HepG2 (cell line): ENCODE measurements around the gene TMEM95. TPM values are rescaled to one million over a fixed set of nuclear protein-coding genes. Genes with fewer than 3 reads are reported as not detected.

Source experiments
- ATAC-seq: fragments of 200-7000 bp; cut with Tn5 transposase; 3 replicates; pipeline ENCODE4 v1.9.1; 2020; ENCODE audit warnings: mild to moderate bottlenecking, moderate library complexity
- BruUV-seq: library from RNA; stranded (reverse); fragments of 400-500 nt; replicated peaks from 2 replicates; lab custom pipeline; 2021; lab: Mats Ljungman, UMichigan
- CTCF ChIA-PET: fragments of 300-600 bp; formaldehyde crosslinking; extraction: SDS; loops from one replicate; lab custom pipeline; 2021; ENCODE audit warnings: low total read pairs, inconsistent platforms, low intra/inter-chr PET ratio; lab: Yijun Ruan, JAX
- POLR2A ChIA-PET: fragments of 350-600 bp; sonication (Branson Sonifier 250); formaldehyde crosslinking; loops from one replicate; lab custom pipeline; 2020; ENCODE audit warnings: antibody characterized with exemption, inconsistent platforms; lab: Yijun Ruan, JAX
- DNase-seq: peaks from one replicate; pipeline ENCODE4 v3.0.0-alpha.2; 2015; ENCODE audit warnings: low spot score
- FAIRE-seq: peaks from 3 replicates; lab custom pipeline; 2011; peaks lifted over from hg19 to GRCh38; lab: Jason Lieb, UNC
- H2AFZ ChIP-seq: one replicate; pipeline ENCODE4 v1.6.1; 2011; ENCODE audit warnings: low read length, inconsistent platforms
- H3K27ac ChIP-seq: fragments of 300-600 bp; 3 replicates; pipeline ENCODE4 v1.8.0; 2011; ENCODE audit warnings: mixed run types, mild to moderate bottlenecking, mixed read lengths, low read length, inconsistent platforms; ENCODE audit not compliant: insufficient read depth; ENCODE audit errors: extremely low read length
- H3K27me3 ChIP-seq, 2 experiments: fragments of 200-600 bp in 1 of 2; 2 replicates in 1 of 2; 3 replicates in 1 of 2; pipeline versions ENCODE4 v1.6.0 to v1.8.0; 2011; ENCODE audit warnings: low read length in 2 of 2, mild to moderate bottlenecking in 2 of 2, moderate library complexity in 2 of 2, inconsistent platforms in 1 of 2; ENCODE audit not compliant: insufficient read depth in 2 of 2, control insufficient read depth in 1 of 2
- H3K36me3 ChIP-seq, 2 experiments: fragments of 200-600 bp in 1 of 2; replicated peaks in 1 of 2; 2 replicates in 1 of 2; 3 replicates in 1 of 2; pipeline versions ENCODE4 v1.5.1 to v1.8.0; 2011; ENCODE audit warnings: low read length in 2 of 2, inconsistent platforms in 1 of 2; ENCODE audit not compliant: insufficient read depth in 2 of 2, control insufficient read depth in 1 of 2
- H3K4me1 ChIP-seq: 2 replicates; pipeline ENCODE4 v1.5.1; 2012; ENCODE audit warnings: low read length, inconsistent platforms; ENCODE audit not compliant: insufficient read depth
- H3K4me2 ChIP-seq: 2 replicates; pipeline ENCODE4 v1.6.0; 2011; ENCODE audit warnings: low read depth, low read length, inconsistent platforms
- H3K4me3 ChIP-seq, 3 experiments: fragments of 200-600 bp in 1 of 3; sonication (generic), shearing (Covaris generic) in 1 of 3; replicated peaks in 1 of 3; 2 replicates each; pipeline ENCODE4 v1.5.1; 2011 to 2016; ENCODE audit warnings: low read length in 3 of 3, inconsistent platforms in 2 of 3, low read depth in 2 of 3, mild to moderate bottlenecking in 2 of 3, control low read depth in 1 of 3, mixed read lengths in 1 of 3; ENCODE audit not compliant: insufficient read depth in 1 of 3
- H3K79me2 ChIP-seq: one replicate; pipeline ENCODE4 v1.6.1; 2011; ENCODE audit warnings: low read length, inconsistent platforms; ENCODE audit not compliant: insufficient read depth
- H3K9ac ChIP-seq: 2 replicates; pipeline ENCODE4 v1.6.0; 2011; ENCODE audit warnings: mild to moderate bottlenecking, low read depth, low read length, inconsistent platforms; ENCODE audit not compliant: insufficient read depth
- H3K9me3 ChIP-seq: 2 replicates; pipeline ENCODE4 v1.5.1; 2012; ENCODE audit warnings: mild to moderate bottlenecking, low read length
- H4K20me1 ChIP-seq: 2 replicates; pipeline ENCODE4 v1.6.0; 2011; ENCODE audit warnings: inconsistent platforms, mild to moderate bottlenecking, low read length, moderate library complexity; ENCODE audit not compliant: insufficient read depth
- TAF1 ChIP-seq: sonication (generic); formaldehyde crosslinking; IDR thresholded peaks from 2 replicates; pipeline ENCODE4 v1.4.0; 2020; ENCODE audit warnings: missing genetic modification reagents
- UBTF ChIP-seq: sonication (generic); formaldehyde crosslinking; IDR thresholded peaks from 2 replicates; pipeline ENCODE4 v1.4.0; 2020; ENCODE audit warnings: mild to moderate bottlenecking, missing genetic modification reagents
- ZBTB34 ChIP-seq: sonication (generic); formaldehyde crosslinking; IDR thresholded peaks from 2 replicates; pipeline ENCODE4 v1.8.0; 2022; ENCODE audit warnings: mild to moderate bottlenecking, missing genetic modification reagents
- WGBS: methylation state at CpG from one replicate; pipeline ENCODE4 v1.1.6; 2017; ENCODE audit warnings: low lambda C conversion rate; 5-methylcytosine and 5-hydroxymethylcytosine counted together
- in situ Hi-C: cut with HindIII; loops from 2 replicates; pipeline ENCODE4 v1.10.0; 2017; ENCODE audit warnings: low pct_unique_long_range_greater_than_20kb; ENCODE audit not compliant: extremely low pct_ligation_motif_present
- intact Hi-C: fragments of 100-400 bp; cut with micrococcal nuclease; formaldehyde crosslinking; loops from one replicate; pipeline ENCODE4 v1.10.0; 2022; ENCODE audit not compliant: unreplicated experiment
- polyA plus RNA-seq, 8 experiments: library from polyadenylated mRNA; depleted of rRNA in 3 of 8; stranded (reverse) in 7 of 8; unstranded in 1 of 8; fragments of >200 nt; fragmentation: Illumina TruSeq in 4 of 8; extraction: Trizol in 4 of 8; gene quantifications; 2 replicates each; pipeline versions ENCODE4 v1.2.1 to v1.2.3, GENCODE V29; 2011 to 2016; ENCODE audit warnings: low read depth in 4 of 8, missing spikeins in 1 of 8, mixed read lengths in 1 of 8; ENCODE audit not compliant: insufficient read depth in 1 of 8
- total RNA-seq, 5 experiments: library from RNA; depleted of rRNA; stranded (reverse); fragments of >200 nt; fragmentation: Illumina TruSeq; extraction: Trizol; gene quantifications; 2 replicates each; pipeline ENCODE4 v1.2.3, GENCODE V29; 2016; ENCODE audit warnings: low read depth in 1 of 5

Gene TMEM95
- total and polyA plus RNA-seq, 2 of the 13 experiments (the other 11 are each of a cell fraction or from before 2014, with no cell fraction given), result not detected

GRCh38 chr17:7330638-7331015, 24.3 kb upstream of the TMEM95 start:
- Histone ChIP-seq H3K27me3 (peaks cover 0 to 4% of the 10 kb centered on the region in 2 experiments; a peak in 3 of 5 replicates), H3K4me3 (peak overlapping the region; percentile 90 to 97 (median 91); a peak in 5 of 6 replicates), H3K36me3 (peaks cover 0 to 9% of the 10 kb centered on the region in 2 experiments; a peak in 3 of 5 replicates), H3K27ac (no peak overlapping the region), H3K79me2 (peaks cover 12% of the 10 kb centered on the region), H3K4me1 (peaks cover 38% of the 10 kb centered on the region), H3K9ac (0 out of 2 replicates have a peak overlapping the region, but pooled peaks have one; percentile 46), H3K9me3 (no peaks in the 10 kb centered on the region), H4K20me1 (no peaks in the 10 kb centered on the region), H3K4me2 (peak overlapping the region; percentile 84), H2AFZ (no peak overlapping the region)
- ChIA-PET POLR2A (interaction anchor here (1.6 to 2.7 kb wide), 4 partner anchors 13 to 79 kb away, joined by 4 to 25 read pairs (median 14); partner anchors contain the start of genes CTDNEP1, ELP5 and SLC2A4), CTCF (no interaction called here)
- no peak for FAIRE-seq
- TF ChIP-seq UBTF (CRISPR knock-in tag), result no peak
- 0 out of 2 replicates have a peak, but pooled peaks have one; percentile 23 for TF ChIP-seq TAF1
- 0 out of 2 replicates have a peak, but pooled peaks have one; percentile 13 for TF ChIP-seq ZBTB34 (CRISPR knock-in tag)
- 60% methylated on average over 8 of the region's 13 CpGs for WGBS
- intact Hi-C loops, result loop anchor here (1.0 kb wide), 1 partner anchor 38 kb away; no protein-coding TSS in a partner anchor
- in situ Hi-C loops, result no loop called here
- DNase-seq, result no peak
- ATAC-seq, result no peak
- no TSS peak for BruUV-seq
